ENCODE measurements around the gene SEMA4C. TPM values are rescaled to one million over a fixed set of nuclear protein-coding genes. Genes with fewer than 3 reads are reported as not detected.

SEMA4C gene
- total RNA-seq, 1 donor from 2014 or later = 279 TPM

GRCh38 chr2:96852667-96853066, 17.2 kb downstream of the SEMA4C start:
- Mint-ChIP-seq H3K9me3 (ENCODE audit: unreplicated experiment) (no peaks in the 10 kb centered on the region), H3K4me3 (ENCODE audit: unreplicated experiment) (peak overlapping the region; percentile 47), H3K27ac (ENCODE audit: unreplicated experiment) (no peak overlapping the region), H3K36me3 (ENCODE audit: low read depth, unreplicated experiment) (peaks cover 24% of the 10 kb centered on the region), H3K27me3 (ENCODE audit: unreplicated experiment) (peaks cover 5% of the 10 kb centered on the region), H3K4me1 (ENCODE audit: unreplicated experiment) (peaks cover 17% of the 10 kb centered on the region)
- TF ChIP-seq CTCF (IDR thresholded peaks at IDR 0.05; ENCODE audit: unreplicated experiment) = no peak
- no peak for DNase-seq (ENCODE audit: low spot score)

GRCh38 chr2:96848264-96848663, 21.6 kb downstream of the SEMA4C start:
- Mint-ChIP-seq H3K4me3 (ENCODE audit: unreplicated experiment) (no peak overlapping the region), H3K27me3 (ENCODE audit: unreplicated experiment) (peaks cover 3% of the 10 kb centered on the region), H3K4me1 (ENCODE audit: unreplicated experiment) (peaks cover 3% of the 10 kb centered on the region), H3K36me3 (ENCODE audit: low read depth, unreplicated experiment) (peaks cover 21% of the 10 kb centered on the region), H3K9me3 (ENCODE audit: unreplicated experiment) (no peaks in the 10 kb centered on the region), H3K27ac (ENCODE audit: unreplicated experiment) (no peak overlapping the region)
- TF ChIP-seq CTCF (IDR thresholded peaks at IDR 0.05; ENCODE audit: unreplicated experiment) = no peak
- DNase-seq (ENCODE audit: low spot score) = no peak

GRCh38 chr2:96847586-96847985, 22.3 kb downstream of the SEMA4C start:
- DNase-seq (ENCODE audit: low spot score) = no peak
- H3K27ac Mint-ChIP-seq (ENCODE audit: unreplicated experiment) = no peak overlapping the region
- H3K4me1 Mint-ChIP-seq (ENCODE audit: unreplicated experiment) = peaks cover 5% of the 10 kb centered on the region
- H3K4me3 Mint-ChIP-seq (ENCODE audit: unreplicated experiment) = no peak overlapping the region
- H3K36me3 Mint-ChIP-seq (ENCODE audit: low read depth, unreplicated experiment) = peaks cover 14% of the 10 kb centered on the region
- H3K9me3 Mint-ChIP-seq (ENCODE audit: unreplicated experiment) = no peaks in the 10 kb centered on the region
- H3K27me3 Mint-ChIP-seq (ENCODE audit: unreplicated experiment) = peaks cover 3% of the 10 kb centered on the region
- no peak for TF ChIP-seq CTCF (IDR thresholded peaks at IDR 0.05; ENCODE audit: unreplicated experiment)

- Mint-ChIP-seq H3K27ac (ENCODE audit: unreplicated experiment) (no peak overlapping the region), H3K4me1 (ENCODE audit: unreplicated experiment) (peaks cover 5% of the 10 kb centered on the region), H3K9me3 (ENCODE audit: unreplicated experiment) (no peaks in the 10 kb centered on the region), H3K36me3 (ENCODE audit: low read depth, unreplicated experiment) (peaks cover 11% of the 10 kb centered on the region), H3K4me3 (ENCODE audit: unreplicated experiment) (no peak overlapping the region), H3K27me3 (ENCODE audit: unreplicated experiment) (peaks cover 3% of the 10 kb centered on the region)
- TF ChIP-seq CTCF (IDR thresholded peaks at IDR 0.05; ENCODE audit: unreplicated experiment) = no peak
- DNase-seq (ENCODE audit: low spot score) = no peak
Measured at GRCh38 chr2:96846825-96847224, 23.1 kb downstream of the SEMA4C start.

GRCh38 chr2:96844405-96844808, 25.5 kb downstream of the SEMA4C start:
- H3K27me3 Mint-ChIP-seq (ENCODE audit: unreplicated experiment) = peaks cover 5% of the 10 kb centered on the region
- H3K4me1 Mint-ChIP-seq (ENCODE audit: unreplicated experiment) = peaks cover 5% of the 10 kb centered on the region
- DNase-seq (ENCODE audit: low spot score) = no peak
- TF ChIP-seq CTCF (IDR thresholded peaks at IDR 0.05; ENCODE audit: unreplicated experiment) = no peak
- peaks cover 7% of the 10 kb centered on the region for H3K36me3 Mint-ChIP-seq (ENCODE audit: low read depth, unreplicated experiment)
- H3K27ac Mint-ChIP-seq (ENCODE audit: unreplicated experiment) = no peak overlapping the region
- no peak overlapping the region for H3K4me3 Mint-ChIP-seq (ENCODE audit: unreplicated experiment)
- no peaks in the 10 kb centered on the region for H3K9me3 Mint-ChIP-seq (ENCODE audit: unreplicated experiment)

Measured in endothelial cell (in vitro differentiated cells).